GM21360 (cell line): ENCODE data around the gene ARFGAP2.
"Not testable (repeated sequence)": the region's sequence is repeated elsewhere in the genome, so short reads cannot be mapped to it uniquely, and the experiment has no call there.

Source experiments
- ATAC-seq: cut with Tn5 transposase; IDR thresholded peaks from one replicate; pipeline ENCODE4 v1.9.1; 2021; ENCODE audit warnings: mild to moderate bottlenecking, moderate library complexity; ENCODE audit not compliant: unreplicated experiment

The ARFGAP2 gene

DNA sequence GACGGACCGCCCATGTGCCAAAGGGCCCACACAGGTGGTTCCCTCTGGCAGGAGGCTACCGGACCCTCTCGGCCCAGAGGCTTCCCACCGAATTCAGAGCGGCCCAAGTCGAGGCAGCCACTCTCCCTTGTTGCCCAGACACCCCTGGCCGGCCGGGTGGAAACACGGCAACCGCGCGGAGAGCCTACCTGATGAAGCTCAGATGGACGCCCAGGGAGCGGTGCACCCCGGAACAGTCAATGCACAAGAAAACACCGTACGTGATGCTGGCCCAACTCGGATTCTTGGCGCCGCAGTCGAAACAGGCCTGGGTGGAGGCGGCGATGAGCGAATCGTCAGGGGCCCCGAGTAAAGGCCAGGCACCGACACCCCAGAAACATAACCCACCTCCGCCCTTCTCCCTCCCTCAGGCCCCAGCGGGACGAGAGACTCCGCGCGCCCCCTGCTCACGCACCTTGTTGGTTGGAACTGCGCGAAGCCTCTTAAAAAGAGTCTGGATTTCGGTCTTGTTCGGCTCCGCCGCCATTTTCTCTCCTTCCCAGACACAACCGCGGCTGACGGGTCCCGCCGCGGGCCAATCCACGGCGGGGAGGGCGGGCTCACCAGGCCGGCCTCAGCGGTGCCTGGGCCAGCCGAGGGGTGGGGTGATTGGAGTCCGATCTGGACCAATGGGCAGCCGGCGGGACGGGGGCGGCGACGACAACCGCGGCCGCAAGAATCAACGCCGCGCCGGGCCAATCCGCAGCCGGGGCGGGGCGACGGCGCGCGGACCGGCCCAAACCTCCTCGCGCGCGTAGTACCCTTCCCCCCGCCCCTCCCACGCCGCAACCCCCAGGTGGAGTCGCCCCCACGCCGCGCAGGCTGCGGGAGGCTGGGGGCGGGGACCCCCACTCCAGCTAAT is at the start of gene ARFGAP2:
Gene ARFGAP2 (minus strand): TSS at position 552 of the 901 bp plus-strand sequence. CDS start 26 bp downstream, at position 526.
- peak; percentile 79 for ATAC-seq

DNA sequence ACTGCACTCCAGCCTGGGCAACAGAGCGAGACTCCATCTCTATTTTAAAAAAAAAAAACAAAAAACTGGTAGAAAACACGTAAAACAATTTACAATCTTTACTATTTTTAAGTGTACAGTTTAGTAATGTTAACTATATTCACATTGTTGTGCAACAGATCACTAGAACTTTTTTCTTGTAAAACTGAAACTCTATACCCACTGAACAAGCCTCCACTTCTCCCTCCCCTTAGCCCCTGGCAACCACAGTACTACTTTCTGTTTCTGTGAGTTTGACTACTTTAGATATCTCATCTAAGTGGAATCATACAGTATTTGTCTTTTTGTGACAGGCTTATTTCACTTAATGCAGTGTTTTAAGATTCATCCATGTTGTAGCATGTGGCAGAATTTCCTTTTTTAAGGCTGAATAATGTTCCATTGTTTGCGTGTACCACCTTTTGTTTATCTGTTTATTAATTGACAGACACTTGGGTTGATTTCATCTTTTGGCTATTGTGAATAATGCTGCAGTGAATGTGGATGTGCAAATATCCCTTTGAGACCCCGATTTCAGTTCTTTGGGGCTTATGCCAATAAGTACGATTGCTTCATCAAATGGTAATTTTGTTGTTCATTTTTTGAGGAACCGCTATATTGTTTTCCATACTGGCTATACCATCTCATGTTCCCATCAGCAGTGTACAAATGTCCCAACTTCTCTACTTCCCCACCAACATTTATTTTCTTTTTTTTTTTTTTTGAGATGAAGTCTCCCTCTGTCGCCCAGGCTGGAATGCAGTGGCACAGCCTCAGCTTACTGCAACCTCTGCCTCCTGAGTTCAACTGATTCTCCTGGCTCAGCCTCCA is 49.1 kb upstream of the ARFGAP2 start:
- peak; percentile 81 for ATAC-seq

DNA sequence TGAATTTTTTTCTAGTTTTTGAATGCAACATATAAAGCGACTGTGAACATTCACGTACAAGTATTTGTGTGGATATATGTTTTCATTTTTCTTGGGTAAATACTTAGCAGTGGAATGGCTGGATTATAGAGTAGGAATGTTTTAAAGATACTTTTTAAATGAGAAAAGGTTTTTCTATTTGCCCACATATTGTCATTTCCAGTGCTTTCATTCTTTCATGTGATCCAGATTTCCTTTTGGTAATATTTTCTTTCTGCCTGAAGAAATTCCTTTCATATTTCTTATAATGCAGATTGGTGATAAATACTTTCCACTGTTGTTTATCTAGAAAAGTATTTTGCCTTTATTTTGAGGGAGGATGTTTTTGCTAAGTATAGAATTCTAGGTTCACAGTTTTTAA is 46.0 kb upstream of the ARFGAP2 start:
- ATAC-seq: no peak

DNA sequence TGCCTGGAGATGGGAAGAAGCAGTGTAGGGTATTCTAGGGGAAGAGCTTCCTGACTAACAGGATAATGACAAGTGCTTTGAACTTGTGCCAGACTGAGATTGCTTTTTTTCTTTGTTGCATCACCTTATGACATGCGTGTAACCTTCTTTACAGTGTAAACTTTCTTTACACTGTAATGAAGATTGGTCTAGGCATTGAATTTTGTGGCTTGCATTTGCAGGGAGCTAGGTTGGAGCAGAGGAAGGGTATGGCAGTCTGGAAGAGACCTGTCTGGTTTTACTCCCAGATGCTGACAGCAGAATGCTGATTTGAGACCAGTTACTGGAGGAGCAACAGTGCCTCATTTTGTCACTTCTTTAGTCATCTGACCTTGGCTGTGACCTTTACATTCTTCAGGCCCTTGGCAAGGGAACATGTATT is 43.7 kb upstream of the ARFGAP2 start:
- no peak for ATAC-seq

DNA sequence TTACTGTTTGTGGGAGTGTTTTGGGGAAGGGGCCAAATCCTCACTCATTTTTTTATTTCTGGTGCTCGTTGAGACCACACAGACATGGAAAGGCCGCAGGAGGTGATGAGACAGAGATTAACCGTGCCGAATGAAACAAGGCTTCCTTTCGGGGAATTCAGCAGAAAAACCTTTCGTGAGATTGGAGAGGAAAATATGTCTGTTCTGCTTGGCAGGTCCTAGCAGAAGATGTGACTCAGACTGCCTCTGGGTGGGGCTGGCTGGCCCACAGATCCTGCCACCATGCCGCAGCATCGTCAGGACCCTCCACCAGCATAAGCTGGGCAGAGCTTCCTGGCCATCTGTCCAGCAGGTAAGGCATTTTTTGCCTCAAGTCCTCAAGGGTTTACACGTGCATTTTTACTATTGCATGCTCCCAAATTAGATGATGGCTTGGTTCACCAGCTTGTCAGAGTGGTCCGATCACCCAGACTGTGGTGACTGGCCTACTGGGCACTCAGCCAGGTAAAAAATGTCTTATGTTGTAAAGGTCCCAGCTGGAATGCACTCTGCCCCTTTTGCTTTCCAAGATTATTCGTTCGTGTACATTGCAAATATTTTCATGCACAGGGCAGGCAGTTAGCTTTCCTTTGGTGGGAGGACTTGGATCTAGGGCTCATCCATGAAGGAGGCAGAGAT is 39.6 kb upstream of the ARFGAP2 start:
- ATAC-seq: peak; percentile 43

DNA sequence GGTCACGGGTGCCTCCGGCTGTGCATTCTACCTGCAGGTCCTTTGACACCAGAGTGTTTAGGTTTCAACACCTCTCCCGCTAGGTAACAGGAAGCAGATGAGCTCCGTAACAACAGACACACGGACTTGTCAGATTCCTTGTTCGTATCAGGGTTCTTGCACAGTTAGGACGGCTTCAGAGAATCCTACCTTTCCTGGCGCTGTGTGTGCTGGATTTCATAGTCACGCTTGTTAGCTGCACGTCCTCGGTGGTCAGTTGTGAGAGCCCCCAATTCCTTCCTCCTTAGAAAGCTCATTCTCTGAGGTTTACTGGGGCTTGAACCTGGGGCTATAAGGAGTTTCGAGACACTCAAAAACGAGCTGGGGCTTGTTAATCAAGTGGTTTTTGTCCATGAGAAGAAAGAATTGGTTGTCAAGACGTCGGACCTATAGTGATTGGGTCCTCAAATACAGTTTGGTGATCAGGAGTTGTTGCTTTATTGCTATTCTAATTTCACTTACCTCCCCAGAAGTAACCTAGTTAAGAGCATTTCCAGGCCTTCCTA is 38.8 kb upstream of the ARFGAP2 start:
- ATAC-seq: no peak

DNA sequence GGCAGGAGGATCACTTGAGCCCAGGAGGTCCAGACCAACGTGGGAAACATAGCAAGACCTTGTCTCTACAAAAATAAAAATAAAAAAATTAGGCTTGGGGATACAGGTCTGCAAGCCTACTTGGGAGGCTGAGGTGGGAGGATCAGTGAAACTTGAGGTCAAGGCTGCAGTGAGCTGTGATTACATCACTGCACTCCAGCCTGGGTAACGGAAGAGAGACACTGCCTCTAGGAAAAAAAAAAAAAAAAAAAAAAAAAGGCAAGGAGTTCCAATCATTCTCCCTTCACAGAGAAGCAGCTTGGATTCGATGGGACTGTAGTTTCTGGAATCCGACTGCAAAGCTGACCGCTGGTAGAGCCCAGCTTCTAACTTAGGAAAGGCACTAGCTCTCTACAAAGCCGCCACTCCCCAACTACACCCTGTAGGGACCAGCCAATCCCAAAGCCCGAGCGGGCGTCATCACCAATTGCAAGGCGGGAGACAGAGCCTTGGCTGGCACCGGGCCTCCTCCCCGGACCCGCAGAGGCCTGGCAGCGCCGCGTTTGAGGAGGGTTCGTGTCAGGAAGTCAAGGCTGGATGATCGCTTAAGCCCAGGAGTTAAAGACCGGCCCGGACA is 37.4 kb upstream of the ARFGAP2 start:
- peak; percentile 57 for ATAC-seq

DNA sequence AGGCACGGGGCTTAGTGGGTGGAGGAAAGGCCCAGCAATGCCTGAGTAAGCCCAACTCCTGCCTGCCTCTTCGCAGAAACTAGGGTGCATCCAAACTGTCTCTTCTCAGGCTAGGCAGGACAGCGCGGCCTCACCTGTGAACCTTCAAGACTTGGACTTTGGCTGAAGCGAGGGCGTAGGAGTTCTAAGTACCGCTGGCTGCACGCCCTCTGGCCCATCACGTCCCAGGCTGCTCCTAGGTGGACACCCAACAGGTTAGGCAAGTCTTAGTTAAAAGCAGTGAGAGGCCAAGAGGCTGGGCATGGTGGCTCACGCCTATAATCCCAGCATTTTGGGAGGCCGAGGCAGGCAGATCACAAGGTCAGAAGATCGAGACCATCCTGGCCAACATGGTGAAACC is 36.3 kb upstream of the ARFGAP2 start:
- ATAC-seq: no peak

DNA sequence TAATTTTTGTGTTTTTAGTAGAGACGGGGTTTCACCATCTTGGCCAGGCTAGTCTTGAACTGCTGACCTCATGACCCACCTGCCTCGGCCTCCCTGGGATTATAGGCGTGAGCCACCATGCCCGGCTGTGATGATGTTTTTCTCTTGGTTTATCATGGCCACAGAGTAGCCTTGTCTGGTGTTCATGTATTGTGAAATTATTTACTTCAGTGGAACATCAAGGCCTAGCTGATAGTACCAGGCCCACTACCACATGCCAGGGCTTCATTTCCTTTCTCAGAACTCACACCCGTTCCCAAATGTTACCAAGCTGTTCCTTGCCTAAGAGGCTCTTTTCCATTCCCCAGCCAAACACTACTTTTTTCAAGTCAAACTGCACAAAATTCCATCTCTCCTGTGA is 31.9 kb upstream of the ARFGAP2 start:
- ATAC-seq: no peak

DNA sequence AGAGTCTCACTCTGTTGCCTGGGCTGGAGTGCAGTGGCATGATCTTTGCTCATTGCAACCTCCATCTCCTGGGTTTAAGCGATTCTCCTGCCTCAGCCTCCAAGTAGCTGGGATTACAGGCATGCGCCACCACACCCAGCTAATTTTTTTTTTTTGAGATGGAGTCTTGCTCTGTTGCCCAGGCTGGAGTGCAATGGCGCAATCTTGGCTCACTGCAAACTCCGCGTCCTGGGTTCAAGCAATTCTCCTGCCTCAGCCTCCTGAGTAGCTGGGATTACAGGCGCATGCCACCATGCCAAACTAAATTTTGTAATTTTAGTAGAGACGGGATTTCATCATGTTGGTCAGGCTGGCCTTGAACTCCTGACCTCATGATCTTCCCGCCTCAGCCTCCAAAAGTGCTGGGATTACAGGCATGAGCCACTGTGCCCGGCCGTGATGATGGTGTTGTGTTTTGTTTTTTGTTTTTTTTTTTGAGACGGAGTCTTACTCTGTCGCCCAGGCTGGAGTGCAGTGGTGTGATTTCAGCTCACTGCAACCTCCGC is 31.4 kb upstream of the ARFGAP2 start:
- ATAC-seq: not testable (repeated sequence)

DNA sequence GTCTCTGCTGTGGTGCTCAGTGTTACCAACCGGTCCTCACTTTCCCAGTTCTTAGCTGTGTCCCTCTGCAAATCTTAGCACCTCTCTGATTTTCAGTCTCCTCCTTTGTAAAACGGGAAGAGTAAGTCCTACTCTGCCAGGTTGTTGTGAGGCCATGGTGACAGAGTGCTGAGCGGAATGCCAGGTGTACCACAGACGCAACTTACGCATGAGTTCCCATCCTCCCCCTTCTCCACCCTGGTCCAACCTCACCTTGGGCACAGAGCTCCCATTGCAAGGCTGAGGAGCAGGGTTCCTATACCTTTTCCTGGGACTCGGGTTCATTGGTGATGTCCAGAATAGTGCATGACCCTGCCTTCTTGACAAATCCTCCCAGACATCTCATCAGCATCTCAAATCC is 30.8 kb upstream of the ARFGAP2 start:
- no peak for ATAC-seq

DNA sequence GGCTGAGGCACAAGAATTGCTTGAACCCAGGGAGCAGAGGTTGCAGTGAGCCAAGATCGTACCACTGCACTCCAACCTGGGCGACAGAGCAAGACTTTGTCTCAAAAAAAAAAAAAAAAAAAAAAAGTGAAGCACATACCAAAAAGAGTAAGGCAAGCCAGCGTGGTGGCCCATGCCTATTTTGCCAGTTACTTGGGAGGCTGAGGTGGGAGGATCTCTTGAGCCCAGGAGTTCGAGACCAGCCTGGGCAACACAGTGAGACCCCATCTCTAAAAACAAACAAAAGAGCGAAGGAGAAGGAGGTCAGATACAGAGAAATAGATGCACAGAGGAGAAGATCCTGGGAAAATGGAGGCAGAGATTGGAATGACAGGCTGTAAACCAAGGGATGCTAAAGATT is 29.9 kb upstream of the ARFGAP2 start:
- ATAC-seq: not testable (repeated sequence)

DNA sequence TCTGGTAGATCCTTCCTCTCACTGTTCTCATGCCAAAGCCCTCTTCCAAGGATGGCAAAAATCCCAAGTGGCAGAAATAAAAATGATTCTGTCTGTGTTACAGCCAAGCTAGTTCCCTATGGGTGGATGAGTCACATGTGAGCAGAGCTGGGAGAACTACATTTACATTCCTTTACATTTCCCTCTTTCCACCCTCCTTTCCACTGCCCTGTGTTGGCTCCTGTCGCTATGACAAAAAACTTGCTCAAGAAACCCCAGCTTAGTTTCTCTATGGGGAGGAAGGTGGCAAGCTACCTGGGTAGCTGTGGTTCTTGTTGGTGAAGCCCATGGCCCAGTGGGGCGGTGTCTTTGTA is 27.9 kb upstream of the ARFGAP2 start:
- ATAC-seq: no peak

DNA sequence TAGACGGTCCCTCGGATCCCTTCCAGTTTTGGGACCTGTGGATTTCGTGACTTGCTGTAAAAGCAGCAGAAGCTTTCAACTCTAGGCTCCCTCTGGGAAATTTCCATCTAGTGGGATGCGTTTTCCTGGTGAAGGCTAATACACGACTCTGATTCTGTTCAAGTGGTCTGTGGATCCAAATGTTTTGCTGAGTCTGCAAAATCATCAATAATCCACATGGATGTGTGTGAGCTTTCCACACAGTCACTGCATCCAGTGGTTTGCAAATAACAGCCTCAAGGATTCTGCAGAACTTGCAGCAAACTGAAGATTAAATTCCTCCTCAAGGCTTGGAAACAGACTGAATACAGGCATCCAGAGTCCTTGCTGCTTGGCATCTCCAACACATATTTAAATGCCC is 25.9 kb upstream of the ARFGAP2 start:
- no peak for ATAC-seq

DNA sequence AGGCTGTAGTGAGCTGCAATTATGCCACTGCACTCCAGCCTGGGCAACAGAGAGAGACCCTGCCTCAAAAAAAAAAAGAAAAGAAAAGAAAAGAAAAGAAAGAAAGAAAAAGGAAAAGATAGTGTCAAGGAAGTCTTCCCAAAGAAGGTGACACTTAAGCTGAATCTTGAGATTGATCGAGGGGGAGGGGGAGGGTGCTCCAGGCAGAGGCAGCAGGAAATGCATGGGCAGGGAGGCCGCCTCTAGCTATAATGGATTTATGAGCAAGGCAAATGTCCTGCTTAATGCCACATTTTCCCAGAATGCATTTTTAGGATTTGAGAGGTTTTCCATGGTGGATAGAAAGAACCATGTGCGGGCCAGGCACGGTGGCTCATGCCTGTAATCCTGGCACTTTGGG is 24.3 kb upstream of the ARFGAP2 start:
- ATAC-seq: no peak

DNA sequence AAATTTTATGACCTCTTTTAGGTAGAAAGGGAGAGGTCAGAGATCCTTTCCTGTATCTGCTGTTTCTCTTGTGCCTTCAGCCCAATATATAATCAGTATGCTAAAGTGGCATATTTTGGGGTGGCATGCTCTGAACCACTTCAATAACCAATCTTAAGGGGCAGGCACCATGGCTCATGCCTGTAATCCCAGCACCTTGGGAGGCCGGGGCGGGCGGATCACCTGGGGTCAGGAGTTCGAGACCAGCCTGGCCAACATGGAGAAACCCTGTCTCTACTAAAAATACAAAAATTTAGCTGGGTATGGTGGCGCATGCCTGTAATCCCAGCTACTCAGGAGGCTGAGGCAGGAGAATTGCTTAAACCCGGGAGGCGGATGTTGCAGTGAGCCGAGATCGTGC is 21.5 kb upstream of the ARFGAP2 start:
- not testable (repeated sequence) for ATAC-seq

DNA sequence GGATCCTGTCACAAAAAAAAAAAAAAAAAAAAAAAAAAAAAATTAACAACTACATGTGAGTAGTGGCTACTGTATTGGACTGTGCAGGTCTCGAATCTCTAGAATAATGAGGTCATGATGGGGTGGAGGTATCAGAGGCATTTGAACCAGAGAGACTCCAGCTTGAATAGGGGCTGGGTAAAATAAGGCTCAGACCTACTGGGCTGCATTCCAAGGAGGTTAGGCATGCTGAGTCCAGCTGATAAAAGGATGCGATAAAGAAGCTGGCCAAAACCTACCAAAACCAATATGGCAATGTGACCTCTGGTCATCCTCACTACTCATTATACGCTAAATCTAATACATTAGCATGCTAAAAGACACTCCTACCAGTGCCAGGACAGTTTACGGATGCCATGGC is 15.4 kb upstream of the ARFGAP2 start:
- no peak for ATAC-seq

DNA sequence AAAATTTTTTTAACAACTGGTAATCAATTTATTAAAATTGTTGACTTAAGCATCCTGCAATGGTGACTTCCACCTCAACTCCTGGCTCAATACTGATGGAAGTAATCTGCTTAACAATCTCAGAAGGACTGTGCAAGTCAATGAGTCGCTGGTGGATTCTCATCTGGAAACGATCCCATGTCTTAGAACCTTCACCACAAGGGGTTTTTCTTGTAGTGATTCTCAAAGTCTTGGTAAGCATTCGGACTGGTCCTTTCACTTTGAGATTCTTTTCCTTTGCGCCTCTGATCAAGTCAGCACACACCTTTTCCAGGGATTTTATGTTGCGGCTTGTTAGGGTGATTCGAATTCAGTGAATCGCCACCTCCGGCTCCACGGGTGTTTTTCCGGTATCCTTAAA is 14.5 kb upstream of the ARFGAP2 start:
- ATAC-seq: not testable (repeated sequence)

DNA sequence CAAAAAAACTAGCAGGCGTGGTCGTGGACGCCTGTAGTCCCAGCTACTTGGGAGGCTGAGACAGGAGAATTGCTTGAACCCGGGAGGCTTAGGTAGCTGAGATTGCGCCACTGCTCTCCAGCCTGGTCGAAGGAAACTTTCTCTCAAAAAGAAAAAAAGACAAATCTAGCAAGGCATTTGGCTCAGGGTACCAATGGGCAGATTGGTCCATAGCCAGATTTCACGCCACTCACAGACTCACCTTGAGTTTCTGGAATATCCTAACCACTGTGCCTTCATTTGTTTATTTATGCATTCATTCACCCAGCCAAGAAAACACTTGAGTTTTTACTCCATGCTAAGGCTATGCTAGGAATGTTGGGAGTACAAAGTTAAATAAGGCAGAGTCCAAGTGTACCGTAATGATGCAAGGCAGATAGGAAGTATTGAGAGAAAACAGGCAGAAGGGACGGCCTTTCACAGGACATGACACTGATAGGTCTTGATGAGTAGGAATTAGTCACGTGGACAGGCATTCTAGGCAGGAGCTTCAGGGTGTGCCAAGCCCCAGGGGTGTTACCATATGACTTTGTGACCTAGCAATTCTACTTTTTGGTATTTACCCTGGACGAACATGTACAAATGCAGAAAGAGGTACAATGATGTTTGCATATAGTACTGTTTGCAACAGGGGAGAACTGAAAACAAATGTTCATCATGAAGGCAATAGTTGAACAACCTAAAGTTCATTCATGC is 12.6 kb upstream of the ARFGAP2 start:
- no peak for ATAC-seq

DNA sequence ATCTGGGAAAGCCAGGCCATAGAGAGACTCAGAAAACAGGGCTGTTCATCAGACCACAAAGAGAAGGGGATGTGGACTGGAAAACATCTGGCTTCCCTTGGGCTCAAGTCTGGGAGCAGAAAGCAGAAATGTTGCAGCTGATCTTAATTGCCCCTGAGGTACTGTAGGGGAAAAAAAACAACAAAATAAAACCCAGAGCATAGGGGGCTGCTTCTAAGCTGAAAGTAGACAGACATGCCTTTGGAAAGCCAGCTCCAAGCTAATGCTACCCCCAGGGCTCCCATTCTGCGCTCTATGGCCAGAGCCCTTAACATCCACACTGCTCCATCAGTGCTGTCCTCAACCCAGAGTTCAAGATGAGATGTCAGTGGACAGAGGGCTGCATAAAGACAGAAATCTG is 11.6 kb upstream of the ARFGAP2 start:
- no peak for ATAC-seq
